ENCODE data around the gene NUP107.
"Not testable (repeated sequence)": the region's sequence is repeated elsewhere in the genome, so short reads cannot be mapped to it uniquely, and the experiment has no call there.

NUP107 gene

DNA sequence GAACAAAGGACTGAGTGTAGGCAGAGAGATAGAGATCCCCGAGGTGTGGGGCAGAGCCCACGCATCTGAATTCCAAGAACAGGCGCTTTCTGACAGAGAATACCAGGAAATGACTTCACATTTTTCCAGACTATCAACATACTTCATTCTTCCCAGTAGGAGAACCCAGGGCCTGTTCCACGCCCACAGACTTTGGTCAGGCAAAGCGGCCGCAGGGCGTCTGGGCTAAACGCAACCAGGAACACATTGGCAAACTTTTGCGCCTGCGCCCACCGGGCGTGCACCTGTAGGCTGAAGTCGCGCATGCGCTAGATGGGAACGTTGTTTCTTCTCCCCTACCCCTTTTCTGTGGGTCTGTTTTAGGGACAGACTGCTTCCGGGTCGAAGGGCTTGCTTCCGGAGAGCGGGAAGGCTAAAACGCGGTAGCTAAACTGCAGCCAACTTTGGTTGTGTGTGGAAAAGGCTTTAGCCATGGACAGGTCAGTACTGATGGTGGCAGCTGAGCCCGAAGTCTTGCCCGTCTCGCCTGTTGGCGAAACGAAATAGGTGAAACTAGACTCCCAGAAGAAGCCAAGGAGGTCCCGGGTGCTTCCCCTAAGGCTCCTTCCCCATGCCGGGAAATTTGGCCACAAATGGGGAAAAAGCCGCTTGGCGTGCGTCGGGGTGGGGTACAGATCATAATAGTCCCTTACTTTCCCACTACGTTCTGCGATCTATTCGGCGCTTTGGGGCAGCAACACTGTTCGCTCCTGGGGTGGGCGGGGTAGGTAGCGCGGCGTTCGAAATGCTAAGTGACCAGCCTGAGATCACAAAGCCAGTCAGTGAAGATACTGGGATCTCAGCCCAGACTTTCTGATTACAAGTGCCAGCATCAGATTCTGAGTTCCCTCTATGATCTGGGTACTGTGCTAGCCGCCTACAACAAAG lies at the start of gene NUP107:
TSS of gene NUP107 (plus strand) at position 384 of the 927 bp plus-strand sequence. CDS start at position 472, 88 bp downstream.
- peak; percentile 99 for DNase-seq

DNA sequence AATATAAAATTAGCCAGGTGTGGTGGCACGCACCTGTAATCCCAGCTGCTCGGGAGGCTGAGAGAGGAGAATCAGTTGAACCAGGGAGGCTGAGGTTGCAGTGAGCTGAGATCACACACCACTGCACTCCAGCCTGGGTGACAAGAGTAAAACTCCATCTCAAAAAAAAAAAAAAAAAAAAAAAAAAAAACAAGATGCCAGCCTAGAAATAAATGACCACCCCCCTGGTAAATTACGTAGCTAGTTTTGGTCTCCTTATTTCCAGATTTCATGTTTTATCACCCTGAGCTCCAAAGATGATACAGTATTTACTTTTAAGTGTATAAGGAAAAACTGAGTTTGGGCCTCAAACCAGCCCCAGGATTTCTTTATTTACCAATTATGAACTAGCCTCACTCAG lies 49.3 kb upstream of the NUP107 start:
- DNase-seq: not testable (repeated sequence)

DNA sequence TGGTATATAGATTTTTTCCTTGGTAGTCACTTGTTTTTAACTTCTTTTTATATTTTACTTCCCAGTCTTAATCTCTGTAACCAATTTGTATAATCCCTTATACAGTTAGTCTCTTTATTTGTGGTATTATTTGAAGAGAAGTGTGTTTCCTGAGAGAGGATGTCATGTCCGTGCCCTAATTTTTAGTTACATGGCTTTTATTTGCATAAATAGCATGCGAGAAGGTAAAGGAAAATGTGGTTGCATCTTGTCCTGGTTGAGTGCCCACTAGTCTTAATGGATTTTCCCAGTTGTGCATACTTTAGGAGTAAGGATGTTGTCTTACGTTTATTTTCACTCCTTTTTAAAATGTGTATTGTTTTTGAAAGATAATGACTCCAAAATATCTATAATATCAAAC lies 48.6 kb upstream of the NUP107 start:
- no peak for DNase-seq

DNA sequence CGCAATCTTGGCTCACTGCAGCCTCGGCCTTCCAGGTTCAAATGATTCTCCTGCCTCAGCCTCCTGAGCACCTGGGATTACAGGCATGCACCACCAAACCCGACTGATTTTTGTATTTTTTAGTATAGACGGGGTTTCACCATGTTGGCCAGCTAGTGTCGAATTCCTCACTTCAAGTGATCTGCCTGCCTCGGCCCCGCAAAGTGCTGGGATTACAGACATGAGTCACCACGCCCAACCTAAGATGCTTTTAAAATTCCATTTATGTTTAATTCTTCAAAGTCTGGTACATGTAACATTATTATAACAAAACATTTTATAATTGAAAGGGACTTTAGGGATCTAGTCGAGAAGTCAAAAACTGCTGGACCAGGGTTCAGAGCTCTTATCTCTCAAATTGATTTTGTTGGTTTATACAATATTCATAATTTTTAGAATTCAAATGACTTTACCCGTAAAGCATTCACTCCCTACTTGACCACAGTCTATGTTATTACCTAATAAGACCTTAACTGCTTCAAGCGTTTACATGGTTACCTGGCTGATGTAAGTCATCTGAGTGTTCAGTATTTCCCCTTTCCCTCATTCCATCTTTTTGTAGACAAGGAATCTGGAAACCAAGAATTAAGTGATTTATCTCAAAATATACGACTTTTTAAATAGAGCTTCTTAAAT lies 47.9 kb upstream of the NUP107 start:
- DNase-seq: no peak

GRCh38 chr12:68639396-68639767 lies 47.4 kb upstream of the NUP107 start:
- no peak for DNase-seq

DNA sequence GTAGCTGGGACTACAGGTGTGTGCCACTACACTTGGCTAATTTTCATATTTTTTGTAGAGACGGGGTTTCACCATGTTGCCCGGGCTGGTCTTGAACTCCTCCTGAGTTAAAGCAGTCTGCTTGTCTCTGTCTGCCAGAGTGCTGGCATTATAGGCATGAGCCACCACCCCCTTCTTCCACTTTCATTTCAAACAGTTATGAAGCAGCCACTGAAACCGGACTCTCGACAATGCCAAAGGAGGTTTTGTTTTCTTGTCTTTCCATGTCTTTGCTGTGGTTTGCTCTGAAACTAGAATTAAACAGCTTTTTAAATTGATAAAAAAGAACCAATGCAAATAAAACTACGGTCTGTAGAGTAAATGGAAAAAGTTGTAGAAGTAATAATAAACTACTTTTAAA lies 45.6 kb upstream of the NUP107 start:
- peak; percentile 75 for DNase-seq

- DNase-seq: no peak
These were observed 40.3 kb upstream of the NUP107 start for GRCh38 chr12:68646484-68646883.

- no peak for DNase-seq
These were observed 39.3 kb upstream of the NUP107 start for GRCh38 chr12:68647507-68647906.

GRCh38 chr12:68648179-68648578 lies 38.6 kb upstream of the NUP107 start:
- no peak for DNase-seq

DNA sequence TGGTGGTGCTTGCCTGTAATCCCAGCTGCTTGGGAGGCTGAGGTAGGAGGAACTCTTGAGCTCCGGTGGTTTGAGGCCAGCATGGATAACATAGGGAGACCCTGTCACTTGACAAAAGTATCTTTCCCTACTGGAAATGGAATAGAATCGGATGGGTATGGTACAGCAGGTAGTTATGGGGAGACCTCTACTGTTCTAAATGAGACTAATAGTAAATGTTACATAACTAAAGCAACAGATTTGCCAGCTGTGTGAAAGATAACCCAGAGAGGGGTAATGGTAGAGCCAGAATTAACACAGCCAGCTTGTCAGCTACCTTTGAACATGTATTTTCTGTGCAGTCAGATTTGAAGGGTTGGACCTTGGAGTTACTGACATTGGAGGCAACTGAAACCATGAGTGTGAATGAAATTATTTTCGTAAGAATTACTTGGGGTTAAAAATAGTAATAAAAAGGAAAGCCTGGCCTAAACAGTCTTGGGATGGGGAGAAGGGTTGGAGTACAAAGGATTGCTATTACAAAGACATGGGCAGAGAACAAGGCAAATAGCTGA lies 21.7 kb upstream of the NUP107 start:
- DNase-seq: no peak

- DNase-seq: no peak
These were observed 19.5 kb upstream of the NUP107 start for GRCh38 chr12:68667291-68667690.

- DNase-seq: no peak
These were observed 18.9 kb upstream of the NUP107 start for GRCh38 chr12:68667896-68668295.

DNA sequence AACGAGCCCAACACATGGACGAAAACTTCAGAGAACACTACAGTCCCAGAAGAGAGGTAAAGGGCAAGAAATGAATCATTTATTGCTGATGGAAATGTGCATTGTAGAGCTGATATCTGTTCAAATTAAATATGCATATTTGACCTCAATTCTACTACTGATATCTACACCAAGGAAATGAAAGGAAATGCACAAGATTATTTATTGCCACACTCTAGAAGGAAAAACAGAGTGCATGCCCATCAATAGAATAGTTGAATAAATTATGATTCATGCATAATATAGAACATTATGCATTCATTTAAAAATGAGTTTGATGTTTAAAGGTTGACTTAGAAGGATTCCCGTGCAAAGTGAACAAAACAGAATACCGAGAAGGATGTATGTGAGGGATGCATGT lies 15.6 kb upstream of the NUP107 start:
- no peak for DNase-seq

DNA sequence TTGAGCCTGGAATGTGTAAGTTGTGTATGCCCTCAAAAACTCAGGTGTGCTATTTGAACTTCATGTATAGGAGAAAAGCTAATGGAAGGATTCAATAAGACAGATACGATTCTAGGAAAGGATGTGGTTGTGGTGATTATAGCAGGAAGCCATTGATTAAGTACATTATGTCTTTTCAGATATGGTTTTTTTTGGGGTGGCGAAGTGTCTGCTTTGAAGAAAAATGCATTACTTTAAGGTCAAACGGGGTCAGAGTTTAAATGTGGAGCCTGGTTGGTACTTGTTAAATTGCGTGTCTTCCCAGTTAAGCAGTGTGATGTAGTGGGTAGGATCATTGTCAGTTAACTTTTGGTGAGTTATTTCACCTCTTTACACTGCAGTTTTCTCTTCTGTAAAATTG lies 13.0 kb upstream of the NUP107 start:
- DNase-seq: no peak

DNA sequence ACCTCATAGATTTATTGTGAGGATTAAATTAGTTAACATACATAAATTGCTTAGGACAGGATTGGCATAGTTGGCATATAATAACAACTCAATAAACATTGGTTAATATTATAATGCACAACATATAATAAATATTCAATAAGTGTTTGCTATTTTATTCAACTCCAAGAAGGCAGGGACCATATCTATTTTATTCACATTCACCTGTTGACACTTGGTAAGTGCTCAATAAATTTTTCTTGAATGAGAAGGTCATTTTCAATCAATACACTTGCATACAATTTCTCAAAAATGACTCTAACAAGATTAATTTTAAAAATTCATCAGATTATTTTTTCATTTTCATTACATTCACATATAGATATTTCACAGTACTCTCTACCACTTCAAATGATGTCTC lies 12.4 kb upstream of the NUP107 start:
- no peak for DNase-seq

GRCh38 chr12:68675101-68675842 lies 11.5 kb upstream of the NUP107 start:
- DNase-seq: peak; percentile 79

DNA sequence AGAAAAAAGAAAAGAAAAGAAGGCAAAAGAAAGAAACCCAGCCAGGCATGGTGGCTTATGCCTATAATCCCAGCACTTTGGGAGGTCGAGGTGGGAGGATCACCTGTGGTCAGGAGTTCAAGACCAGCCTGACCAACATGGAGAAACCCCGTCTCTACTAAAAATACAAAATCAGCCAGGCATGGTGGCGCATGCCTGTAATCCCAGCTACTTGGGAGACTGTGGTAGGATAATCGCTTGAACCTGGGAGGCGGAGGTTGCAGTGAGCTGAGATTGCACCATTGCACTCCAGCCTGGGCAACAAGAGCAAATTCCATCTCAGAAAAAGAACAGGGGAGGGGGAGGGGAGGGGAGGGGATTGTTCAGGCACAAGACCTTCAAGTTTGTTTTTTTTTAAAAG lies 9.9 kb upstream of the NUP107 start:
- DNase-seq: not testable (repeated sequence)

- DNase-seq: no peak
These were observed 550 bp upstream of the NUP107 start for GRCh38 chr12:68686262-68686594.

GRCh38 chr12:68695454-68695853 lies 8.7 kb downstream of the NUP107 start:
- DNase-seq: no peak

DNA sequence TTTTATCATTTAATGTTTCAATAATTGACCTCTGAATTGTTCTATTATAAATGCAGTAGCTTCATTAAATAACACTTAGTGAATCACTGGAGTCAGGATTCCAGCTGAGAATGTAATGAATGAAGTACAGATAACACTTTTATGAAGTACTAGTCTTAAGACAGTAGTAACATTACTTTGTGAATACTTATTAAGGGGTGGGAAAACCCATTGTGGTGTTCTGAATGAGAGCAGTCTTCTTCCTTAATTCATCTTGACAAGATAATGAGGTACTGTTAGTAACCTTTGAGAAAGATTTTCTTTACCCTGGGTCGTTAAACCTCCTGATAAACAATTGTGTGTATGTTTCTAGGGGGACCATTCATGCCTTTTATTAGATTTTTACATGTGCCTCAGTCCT lies 12.7 kb downstream of the NUP107 start:
- no peak for DNase-seq

DNA sequence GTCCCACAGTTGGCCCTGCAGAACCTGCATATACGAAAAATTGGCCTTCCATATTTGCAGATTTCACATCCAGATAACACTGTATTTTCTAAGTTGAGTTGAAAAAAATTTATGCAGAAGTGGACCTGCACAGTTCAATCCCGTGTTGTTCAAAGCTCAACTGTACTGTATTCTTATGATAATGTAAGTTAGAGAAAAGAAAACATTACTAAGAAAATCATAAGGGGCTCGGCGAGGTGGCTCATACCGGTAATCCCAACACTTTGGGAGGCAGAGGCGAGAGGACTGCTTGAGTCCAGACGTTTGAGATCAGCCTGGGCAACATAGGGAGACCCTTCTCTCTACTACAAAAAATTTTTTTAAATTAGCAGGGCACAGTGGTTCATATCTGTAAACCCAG lies 41.0 kb downstream of the NUP107 start:
- DNase-seq: no peak

- no peak for DNase-seq
These were observed 46.9 kb downstream of the NUP107 start for GRCh38 chr12:68733661-68734071.

DNA sequence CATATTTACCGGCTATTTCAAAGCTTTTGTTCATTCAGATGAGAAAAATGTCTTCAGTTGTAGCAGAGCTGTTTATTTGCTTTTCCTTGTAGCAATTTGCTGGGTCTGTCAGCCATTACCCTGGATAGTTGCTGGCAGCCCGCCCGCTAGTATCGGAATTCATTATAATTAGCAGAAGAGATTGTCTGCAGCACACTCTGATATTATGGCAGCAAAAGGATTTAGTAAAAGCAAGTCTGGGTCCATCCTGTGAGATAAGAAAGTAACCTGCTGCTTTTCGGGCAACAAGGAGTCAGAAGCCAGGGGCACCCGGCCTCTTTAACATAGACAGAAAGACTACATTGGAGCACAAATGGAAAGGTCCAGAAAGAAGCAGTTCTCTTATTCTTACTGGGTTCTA lies 53.1 kb downstream of the NUP107 start:
- DNase-seq: no peak

Data from activated effector memory CD4-positive, alpha-beta T cell treated with anti-CD3 and anti-CD28 coated beads, Interleukin-2, amount 50 U/mL, for 16 hours (primary cell).